Suprapubic skin (tissue), 4 donors: ENCODE results near the gene TNS2.

Experiments used
- EP300 ChIP-seq: sonication (generic); formaldehyde crosslinking; IDR thresholded peaks from one replicate; pipeline ENCODE4 v1.6.1; 2017; ENCODE audit warnings: antibody characterized with exemption
- POLR2A ChIP-seq, 2 donors: fragments of 450-650 bp; IDR thresholded peaks; one replicate each; pipeline ENCODE4 v1.6.1; 2017; ENCODE audit warnings: antibody characterized with exemption in 2 of 2, mild to moderate bottlenecking in 2 of 2, moderate library complexity in 2 of 2
- POLR2AphosphoS5 ChIP-seq, 3 donors: sonication (generic); formaldehyde crosslinking; IDR thresholded peaks; one replicate each; pipeline ENCODE4 v1.6.1; 2017; ENCODE audit warnings: antibody characterized with exemption in 3 of 3
- TF ChIP-seq, protein P1 (sequence below), 2 donors: fragments of 200-600 bp in 1 of 2; fragments of 450-650 bp in 1 of 2; sonication (generic) in 1 of 2; IDR thresholded peaks; one replicate each; pipeline ENCODE4 v1.5.1; 2016 to 2019; ENCODE audit warnings: antibody characterized with exemption in 2 of 2, mild to moderate bottlenecking in 1 of 2, moderate library complexity in 1 of 2

- no peak for TF ChIP-seq EP300
- TF ChIP-seq POLR2A (IDR thresholded peaks at IDR 0.05): no peak
- TF ChIP-seq, protein P1, sequence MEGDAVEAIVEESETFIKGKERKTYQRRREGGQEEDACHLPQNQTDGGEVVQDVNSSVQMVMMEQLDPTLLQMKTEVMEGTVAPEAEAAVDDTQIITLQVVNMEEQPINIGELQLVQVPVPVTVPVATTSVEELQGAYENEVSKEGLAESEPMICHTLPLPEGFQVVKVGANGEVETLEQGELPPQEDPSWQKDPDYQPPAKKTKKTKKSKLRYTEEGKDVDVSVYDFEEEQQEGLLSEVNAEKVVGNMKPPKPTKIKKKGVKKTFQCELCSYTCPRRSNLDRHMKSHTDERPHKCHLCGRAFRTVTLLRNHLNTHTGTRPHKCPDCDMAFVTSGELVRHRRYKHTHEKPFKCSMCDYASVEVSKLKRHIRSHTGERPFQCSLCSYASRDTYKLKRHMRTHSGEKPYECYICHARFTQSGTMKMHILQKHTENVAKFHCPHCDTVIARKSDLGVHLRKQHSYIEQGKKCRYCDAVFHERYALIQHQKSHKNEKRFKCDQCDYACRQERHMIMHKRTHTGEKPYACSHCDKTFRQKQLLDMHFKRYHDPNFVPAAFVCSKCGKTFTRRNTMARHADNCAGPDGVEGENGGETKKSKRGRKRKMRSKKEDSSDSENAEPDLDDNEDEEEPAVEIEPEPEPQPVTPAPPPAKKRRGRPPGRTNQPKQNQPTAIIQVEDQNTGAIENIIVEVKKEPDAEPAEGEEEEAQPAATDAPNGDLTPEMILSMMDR (IDR thresholded peaks at IDR 0.05): no peak
- no peak for TF ChIP-seq POLR2AphosphoS5 (IDR thresholded peaks at IDR 0.05)
Observed at GRCh38 chr12:53064613-53065436, 15.0 kb downstream of the TNS2 start.
